Hematopoietic multipotent progenitor cell treated with erythropoietin and hydrocortisone succinate and interleukin-3 and kit ligand, for 17 days (in vitro differentiated cells): ENCODE results near the gene NDP.
A peak's percentile ranks its signal among the peaks of the same experiment; 100 is the strongest.
"Not testable (repeated sequence)": the region's sequence is repeated elsewhere in the genome, so short reads cannot be mapped to it uniquely, and the experiment has no call there.

Source experiments
- DNase-seq: peaks from one replicate; pipeline ENCODE4 v3.0.0-alpha.2; 2015; ENCODE audit warnings: low spot score

NDP gene

DNA sequence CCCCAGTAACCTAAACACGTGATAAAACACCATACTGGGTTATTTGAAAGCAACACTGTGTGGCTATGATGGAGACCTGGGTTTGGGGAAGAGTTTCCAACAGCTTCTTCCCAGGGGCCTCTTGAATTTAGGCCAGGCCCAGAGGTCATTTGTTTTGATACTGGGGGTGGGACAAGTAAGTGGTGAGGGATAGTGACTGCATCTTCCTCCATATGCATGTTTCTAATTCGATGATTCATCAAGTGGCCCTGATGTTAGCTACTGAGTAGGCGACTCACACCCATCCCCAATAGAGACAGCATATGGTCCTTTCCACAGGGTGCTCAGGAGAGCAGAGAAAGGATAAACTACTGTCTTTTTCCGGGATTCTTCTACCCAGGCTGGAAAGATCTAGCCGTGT, 2.7 kb downstream of the NDP start:
- no peak for DNase-seq

DNA sequence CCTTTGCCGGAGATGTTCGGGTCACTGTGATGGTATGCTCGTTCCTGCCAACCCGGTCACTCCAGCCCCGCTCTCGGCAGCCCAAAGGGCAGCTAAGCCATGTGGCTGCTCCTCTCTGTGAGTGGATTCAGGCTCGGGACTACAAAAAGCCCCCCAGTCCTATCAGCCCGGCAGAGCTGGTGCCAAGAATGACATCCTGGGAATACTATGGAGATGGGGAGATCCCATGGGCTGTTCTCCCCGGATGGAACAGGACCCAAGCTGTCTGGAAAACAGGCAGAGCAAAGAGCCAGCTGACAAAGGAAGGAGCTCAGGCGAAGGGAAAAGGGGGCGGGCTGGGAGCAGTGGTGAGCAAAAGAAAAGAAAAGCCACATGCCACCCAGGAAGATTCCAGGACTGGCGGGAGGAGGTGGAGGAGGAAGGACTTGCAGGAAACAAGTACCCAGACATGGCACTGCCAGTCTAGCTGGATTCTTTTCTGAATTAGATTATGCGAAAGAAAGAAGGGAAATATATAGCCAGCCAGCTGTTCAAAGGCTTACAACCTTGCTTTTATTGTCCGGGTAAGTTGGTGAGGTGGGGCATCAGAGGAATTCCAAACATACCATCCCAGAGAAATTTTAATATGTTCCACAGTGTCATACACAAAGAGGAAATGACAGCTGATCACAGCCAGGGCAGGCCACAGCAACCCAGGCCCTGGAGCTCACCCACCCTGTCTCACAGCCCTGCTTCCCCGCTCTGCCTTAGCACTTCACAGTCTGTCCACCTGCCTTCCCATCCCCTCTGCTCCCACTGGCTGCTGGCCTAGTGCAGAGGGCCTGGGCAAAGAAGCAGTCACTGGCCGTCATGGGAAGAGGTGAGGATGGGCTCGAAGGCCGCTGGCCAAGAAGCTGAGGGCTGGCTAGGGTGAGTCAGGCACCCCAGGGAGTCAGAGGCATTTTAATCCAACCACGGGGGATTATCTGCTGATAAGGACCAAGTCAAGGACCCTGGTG, 3.4 kb downstream of the NDP start:
- no peak for DNase-seq

GRCh38 chrX:43968359-43968781, 4.8 kb downstream of the NDP start:
- no peak for DNase-seq

- DNase-seq: no peak
These were observed 8.3 kb downstream of the NDP start for GRCh38 chrX:43964936-43965335.

GRCh38 chrX:43963726-43964125, 9.5 kb downstream of the NDP start:
- DNase-seq: no peak

GRCh38 chrX:43962636-43963035, 10.6 kb downstream of the NDP start:
- no peak for DNase-seq

DNA sequence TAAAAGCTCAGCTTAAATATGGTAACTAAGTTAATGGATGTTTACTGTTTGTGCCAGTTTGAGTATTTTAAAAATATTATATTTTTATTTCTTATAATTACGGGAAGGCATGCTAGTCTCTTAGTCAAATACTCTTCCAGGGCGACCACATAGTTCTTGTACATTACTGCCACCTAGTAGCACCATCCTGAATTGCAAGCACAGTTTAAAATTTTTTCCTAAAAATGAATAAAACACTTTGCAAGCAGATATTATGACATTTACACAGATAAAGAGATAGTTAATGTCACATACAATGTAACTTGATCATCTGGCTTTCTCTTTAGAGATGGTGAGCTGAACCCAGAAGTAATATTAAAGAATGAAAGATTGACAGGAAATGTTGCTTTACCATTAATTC, 11.5 kb downstream of the NDP start:
- DNase-seq: no peak

DNA sequence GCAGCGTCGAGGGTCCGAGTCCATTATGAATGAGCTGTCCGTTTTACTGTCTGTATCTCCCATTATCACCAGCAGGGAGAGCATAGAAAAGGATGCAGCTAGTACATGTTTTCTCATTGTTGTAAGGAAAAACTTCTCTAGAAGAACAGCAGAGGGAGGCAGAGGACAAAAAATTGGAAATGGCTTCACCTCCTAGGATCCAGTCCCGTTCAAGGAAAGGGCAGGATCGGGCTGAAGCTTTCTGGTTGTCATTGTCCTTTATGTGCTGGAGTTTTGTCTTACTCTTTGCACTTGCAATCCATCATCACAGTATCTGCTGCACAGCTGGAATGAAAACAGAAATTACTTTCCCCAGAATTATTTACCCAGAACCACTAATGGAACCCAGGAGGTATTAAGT, 14.7 kb downstream of the NDP start:
- peak; percentile 12 for DNase-seq

DNA sequence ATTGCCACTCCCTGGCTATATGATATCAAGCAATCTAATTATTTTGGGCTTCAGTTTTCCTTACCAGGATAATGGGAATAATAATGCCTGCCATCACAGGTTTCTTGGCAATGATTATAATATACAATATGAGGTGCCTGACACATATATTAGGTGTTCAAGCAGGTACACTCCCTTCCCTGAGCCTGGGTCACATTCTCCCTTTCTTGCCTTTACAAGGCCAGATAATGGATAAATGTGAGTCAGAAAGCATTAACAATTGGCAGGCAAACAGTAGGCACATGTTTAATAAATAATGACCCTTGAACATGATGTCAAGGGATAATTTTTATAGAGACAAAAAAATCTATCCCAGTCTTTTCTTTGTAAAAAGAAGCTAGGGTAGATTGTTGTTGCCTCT, 17.2 kb downstream of the NDP start:
- DNase-seq: no peak

DNA sequence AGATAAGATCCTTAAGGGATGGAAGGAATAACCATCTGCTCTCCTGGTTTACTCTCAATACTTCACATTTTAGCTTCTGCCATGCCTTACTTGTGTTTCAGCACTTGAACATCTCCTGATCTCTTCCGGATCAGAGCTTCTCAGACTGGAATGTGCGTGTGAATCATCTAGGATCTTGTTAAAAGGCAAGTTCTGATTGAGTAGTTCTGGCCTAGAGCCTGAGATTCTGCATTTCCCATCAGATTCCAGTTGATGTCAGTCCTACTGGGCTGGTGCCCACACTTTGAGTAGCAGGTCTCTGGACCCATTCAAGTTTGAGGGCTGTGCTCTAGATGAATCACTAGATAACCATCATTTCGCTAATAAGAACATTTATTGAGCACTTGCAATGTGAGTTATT, 20.0 kb downstream of the NDP start:
- no peak for DNase-seq

DNA sequence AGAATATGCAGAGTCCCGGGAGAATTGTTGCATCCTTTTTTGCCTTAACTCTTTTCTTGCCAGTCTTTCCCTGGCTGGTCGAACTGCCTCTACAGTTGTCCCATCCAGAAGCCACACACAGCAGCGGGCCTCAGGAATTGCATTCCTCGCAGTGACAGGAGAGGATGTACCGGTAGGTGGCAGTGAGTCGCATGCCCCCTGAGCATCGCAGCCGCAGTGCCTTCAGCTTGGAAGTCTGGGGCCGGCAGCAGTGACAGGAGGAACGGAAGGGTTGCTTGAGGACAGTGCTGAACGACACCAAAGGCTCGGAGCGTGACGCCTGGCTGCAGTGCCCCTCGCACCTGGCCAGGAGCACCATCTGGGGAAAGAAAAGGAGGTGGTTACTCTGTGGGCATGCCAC, 23.5 kb downstream of the NDP start:
- DNase-seq: no peak

GRCh38 chrX:43940816-43941474, 32.2 kb downstream of the NDP start:
- DNase-seq: no peak

DNA sequence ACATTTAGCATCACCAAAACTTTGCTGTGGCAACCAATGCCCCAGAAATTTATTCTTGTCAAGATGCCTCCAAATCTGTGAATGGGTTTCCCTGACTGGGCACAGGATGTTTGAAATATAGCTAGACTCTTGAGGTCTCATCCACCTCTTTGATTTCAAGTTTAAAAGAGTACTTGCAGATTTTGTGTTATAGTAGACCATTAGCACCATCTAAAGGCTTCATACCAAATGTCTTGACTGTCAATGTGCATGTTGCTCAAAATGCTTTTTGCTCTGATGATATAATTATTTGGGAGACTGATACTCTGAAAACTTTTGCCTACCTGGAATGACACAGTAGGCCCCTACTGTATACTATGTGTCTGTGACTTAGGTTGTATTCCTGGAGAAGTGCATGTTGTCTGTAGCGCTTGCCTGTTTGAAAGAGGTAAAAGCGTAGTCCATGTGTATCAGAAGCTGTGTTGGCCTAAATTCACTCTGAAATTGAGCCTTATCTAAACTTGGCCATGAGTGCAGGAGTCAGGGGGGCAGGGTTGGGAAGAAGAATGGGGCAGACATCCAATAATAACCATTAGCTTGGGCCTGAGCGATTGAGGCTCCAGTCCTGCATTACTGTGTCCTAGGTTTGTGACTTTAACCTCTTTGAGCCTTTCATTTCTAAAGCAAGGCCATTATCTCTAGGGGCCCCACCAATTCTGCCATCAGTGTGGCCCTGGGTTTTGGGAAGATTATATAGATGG, 33.8 kb downstream of the NDP start:
- DNase-seq: no peak

- not testable (repeated sequence) for DNase-seq
These were observed 51.2 kb downstream of the NDP start for GRCh38 chrX:43922032-43922431.

DNA sequence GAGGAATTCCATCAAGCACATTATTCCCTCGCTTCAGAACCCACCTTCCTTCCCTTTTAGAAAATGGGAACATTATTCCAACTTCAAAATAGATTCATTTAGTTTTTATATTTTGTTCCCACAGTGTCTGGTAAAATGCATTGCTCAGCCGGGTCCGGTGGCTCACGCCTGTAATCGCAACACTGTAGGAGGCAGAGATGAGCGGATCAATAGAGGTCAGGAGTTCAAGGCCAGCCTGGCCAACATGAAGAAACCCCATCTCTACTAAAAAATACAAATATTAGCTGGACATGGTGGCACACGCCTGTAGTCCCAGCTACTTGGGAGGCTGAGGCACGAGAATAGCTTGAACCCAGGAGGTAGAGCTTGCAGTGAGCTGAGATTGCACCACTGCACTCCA, 62.4 kb downstream of the NDP start:
- not testable (repeated sequence) for DNase-seq

DNA sequence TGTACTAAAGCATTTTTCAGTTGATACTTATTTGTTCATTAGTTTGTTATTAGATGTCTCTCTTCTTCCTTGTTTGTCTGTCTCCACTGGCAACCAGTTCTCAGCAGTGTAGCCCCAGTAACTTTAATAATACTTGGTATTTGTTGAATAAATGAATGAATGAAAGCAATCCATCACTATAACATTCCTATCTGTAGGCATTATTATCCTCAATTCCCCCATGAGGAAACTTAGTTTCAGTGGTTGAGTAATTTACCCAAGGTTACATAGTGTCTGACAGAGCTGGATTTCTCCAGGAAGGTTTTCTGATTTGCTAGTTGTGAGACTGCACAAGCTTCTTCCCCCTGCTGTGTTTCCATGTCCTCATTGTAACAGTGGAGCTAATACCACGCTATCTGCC, 63.2 kb downstream of the NDP start:
- no peak for DNase-seq

- no peak for DNase-seq
These were observed 64.0 kb downstream of the NDP start for GRCh38 chrX:43909141-43909540.

DNA sequence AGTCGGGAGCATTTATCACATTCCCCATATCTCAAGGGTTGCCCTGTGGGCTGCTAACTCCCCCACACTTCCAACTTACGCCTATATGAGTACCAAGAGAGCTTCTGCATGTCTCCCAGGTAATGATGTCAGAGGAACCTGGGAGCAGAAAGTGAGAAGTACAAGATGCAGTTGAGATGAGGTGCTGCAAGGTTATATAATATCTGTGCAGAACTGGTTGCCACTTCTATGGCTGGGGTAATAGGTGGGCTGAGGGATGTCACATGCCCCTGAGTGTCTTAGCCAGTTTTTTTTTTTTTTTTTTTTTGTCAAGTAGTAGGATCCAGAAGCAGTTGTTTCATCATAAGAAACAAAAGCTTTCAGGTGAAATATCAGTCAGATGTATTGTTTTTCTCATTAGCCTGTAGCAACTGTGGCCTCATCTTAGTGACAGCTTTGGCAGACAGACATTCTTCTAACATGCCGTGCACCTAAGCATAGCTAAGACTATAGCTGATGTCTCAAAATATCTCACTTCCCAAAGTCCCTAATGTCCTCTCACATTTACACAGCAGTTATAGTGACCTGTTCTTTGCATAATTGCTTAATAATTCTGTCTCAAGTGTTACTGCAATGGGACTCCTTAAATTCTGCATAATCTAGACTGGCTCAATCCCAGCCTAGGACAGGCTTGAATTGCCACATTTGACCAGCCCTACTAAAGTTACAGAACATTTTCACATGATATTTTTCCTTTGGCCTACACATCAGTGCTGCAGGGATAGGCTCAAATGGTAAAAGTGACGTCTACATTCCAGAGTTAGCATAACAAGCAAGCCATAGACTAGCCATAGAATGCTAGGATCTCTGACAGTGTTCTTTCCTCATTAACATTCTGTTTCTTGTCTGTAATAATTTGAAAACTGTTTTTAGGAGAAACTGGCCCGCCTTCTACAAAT, 73.0 kb downstream of the NDP start:
- DNase-seq: no peak
